Measurements from ENCODE around the gene VWDE.
"Not testable (repeated sequence)": the region's sequence is repeated elsewhere in the genome, so short reads cannot be mapped to it uniquely, and the experiment has no call there.

The VWDE gene

DNA sequence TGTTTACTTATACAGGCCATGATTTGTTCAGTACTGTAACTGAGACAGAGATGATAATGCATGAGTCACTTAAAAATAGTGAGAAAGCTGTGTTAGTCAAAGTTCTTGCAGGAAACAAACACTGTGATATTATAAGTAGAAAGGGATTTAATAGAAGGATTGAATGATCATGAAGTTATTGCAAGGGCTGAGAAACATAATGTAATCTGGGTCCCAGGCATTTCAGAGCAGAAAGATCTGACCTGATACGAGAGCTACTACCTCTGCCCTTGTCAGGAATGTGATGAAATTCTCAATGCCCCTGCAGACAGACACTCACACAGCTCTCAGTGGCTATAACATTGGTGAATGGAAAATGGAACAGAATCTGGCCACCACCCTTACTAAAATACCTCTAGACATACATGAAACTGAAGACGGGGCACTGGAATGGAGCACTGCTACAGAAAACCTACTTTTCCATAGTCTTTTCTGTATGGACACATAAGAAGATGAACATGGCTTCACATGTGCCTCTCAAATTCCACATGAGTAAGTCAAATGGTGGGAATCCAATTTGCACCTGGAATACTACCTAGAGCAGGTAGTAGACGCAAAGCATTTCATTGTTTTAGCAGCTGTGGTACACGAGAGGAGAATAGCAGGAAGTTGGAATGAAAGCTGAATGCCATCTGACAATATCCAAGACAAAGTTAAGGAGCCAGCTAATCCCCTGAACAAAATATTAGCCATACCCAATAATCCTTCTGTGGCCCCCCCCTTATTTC lies 19.1 kb upstream of the VWDE start:
- DNase-seq = no peak
- TF ChIP-seq GATA1 (IDR thresholded peaks at IDR 0.05; ENCODE audit: low read depth, low read length) = no peak
- no peak for TF ChIP-seq POLR2A (IDR thresholded peaks at IDR 0.05; ENCODE audit: low read length)

DNA sequence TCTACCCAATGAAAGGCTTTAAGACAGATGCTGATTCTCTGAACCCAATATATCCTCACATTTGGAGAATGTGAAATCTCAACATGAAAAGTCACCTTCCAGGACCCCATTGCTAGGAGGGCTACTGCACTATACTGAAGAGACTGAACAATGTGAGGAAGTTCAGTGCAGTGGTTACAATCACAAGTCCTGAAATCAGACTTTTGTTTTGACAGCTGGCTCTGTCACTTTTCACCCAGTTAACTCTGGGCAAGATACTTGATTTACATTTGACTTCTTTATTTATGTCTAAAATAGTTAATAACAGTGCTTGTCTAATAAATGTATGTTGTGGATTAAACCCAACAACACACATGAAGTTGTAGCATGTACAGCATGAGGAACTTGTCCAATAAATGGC lies 14.8 kb upstream of the VWDE start:
- no peak for DNase-seq
- TF ChIP-seq POLR2A (IDR thresholded peaks at IDR 0.05; ENCODE audit: low read length) (no peak), GATA1 (IDR thresholded peaks at IDR 0.05; ENCODE audit: low read depth, low read length) (no peak)

DNA sequence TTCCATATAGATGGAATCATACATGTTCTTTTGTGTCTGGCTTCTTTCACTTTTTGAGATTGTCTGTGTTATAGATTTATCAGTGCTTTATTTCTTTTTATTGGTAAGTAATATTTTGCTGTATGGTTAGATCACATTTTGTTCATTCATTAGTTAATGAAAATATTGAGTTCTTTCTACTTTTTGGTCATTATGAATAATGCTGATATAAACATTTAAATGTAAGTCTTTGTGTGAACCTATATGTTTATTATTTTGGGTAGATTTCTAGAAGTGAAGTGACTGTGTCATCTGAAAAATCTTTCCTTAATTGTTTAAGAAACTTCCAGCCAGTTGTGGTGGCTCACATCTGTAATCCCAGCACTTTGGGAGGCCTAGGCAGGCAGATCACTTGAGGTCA lies 11.4 kb upstream of the VWDE start:
- DNase-seq = no peak
- TF ChIP-seq POLR2A (IDR thresholded peaks at IDR 0.05; ENCODE audit: low read length) = no peak
- no peak for TF ChIP-seq GATA1 (IDR thresholded peaks at IDR 0.05; ENCODE audit: low read depth, low read length)

DNA sequence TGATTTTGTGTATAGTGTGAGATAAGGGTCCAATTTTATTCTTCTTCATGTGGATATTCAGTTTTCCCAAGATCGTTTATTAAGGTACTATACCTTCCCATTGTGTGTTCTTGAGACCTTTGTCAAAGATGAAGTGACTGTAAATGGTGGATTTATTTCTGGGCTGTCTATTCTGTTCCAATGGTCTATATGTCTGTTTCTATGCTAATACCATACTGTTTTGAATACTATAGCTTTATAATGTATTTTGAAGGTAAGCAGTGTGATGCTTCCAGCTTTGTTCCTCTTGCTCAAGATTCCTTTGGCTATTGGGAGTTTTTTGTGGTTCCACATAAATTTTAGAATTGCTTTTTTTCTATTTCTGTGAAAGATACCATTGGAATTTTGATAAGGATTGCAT lies 8.7 kb upstream of the VWDE start:
- TF ChIP-seq GATA1 (IDR thresholded peaks at IDR 0.05; ENCODE audit: low read depth, low read length) = no peak
- no peak for TF ChIP-seq POLR2A (IDR thresholded peaks at IDR 0.05; ENCODE audit: low read length)
- DNase-seq = no peak

DNA sequence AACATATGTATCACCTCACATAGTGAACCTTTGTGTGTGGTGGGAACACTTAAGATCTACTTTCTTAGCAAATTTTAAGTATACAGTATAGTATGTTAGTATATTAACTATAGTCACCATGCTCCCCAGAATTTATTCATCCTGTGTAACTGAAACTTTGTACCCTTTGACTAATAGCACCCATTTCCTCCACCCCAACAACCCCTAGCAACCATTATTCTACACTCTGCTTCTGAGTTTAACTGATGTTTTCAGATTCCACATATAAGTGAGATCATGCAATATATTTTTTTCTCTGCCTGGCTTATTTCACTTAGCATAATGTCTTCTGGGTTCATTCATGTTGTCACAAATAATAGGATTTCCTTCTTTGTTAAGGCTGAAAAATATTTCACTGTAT lies 6.9 kb upstream of the VWDE start:
- TF ChIP-seq POLR2A (IDR thresholded peaks at IDR 0.05; ENCODE audit: low read length) (no peak), GATA1 (IDR thresholded peaks at IDR 0.05; ENCODE audit: low read depth, low read length) (no peak)

GRCh38 chr7:12409097-12409711 lies 5.5 kb upstream of the VWDE start:
- DNase-seq = no peak
- no peak for TF ChIP-seq GATA1 (IDR thresholded peaks at IDR 0.05; ENCODE audit: low read depth, low read length)
- no peak for TF ChIP-seq POLR2A (IDR thresholded peaks at IDR 0.05; ENCODE audit: low read length)

More for the DNA sequence above, 6.9 kb upstream of the VWDE start:
- DNase-seq = no peak

DNA sequence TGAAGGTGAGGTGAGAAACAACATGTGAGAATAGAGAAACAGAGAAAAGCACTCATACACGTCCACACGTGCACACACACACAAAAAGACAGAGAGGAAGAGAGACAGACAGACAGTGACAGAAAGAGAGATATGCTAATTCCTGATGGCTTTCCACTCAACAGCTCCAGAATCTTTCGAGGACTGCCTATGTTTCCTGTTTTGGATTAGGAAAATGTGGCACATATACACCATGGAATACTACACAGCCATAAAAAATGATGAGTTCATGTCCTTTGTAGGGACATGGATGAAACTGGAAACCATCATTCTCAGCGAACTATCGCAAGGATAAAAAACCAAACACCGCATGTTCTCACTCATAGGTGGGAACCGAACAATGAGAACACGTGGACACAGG lies 4.0 kb upstream of the VWDE start:
- not testable (repeated sequence) for DNase-seq

DNA sequence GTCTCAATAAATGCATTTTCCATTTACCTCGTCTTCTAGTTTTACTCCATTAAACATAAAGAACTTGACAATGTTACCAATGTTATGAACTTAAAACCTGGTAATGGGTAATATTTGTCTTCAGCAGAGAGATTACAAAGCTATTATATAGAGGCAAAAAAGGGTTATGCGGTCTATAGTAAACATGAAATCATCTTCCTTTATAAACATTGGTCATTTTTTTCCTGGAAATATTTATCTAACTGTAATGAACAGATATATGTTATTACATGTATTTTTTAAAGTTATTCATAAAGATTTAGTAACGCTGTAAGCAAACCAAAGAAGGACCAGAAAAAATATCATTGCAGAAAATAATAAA lies 1.3 kb downstream of the VWDE start:
- no peak for DNase-seq
- TF ChIP-seq GATA1 (IDR thresholded peaks at IDR 0.05; ENCODE audit: low read depth, low read length) = no peak
- no peak for TF ChIP-seq POLR2A (IDR thresholded peaks at IDR 0.05; ENCODE audit: low read length)

GRCh38 chr7:12401538-12402364 lies 1.9 kb downstream of the VWDE start:
- TF ChIP-seq POLR2A (IDR thresholded peaks at IDR 0.05; ENCODE audit: low read length) = no peak
- no peak for TF ChIP-seq GATA1 (IDR thresholded peaks at IDR 0.05; ENCODE audit: low read depth, low read length)
- DNase-seq = no peak

- no peak for DNase-seq
- TF ChIP-seq GATA1 (IDR thresholded peaks at IDR 0.05; ENCODE audit: low read depth, low read length) (no peak), POLR2A (IDR thresholded peaks at IDR 0.05; ENCODE audit: low read length) (no peak)
Measured at GRCh38 chr7:12398186-12398585, 5.5 kb downstream of the VWDE start.

DNA sequence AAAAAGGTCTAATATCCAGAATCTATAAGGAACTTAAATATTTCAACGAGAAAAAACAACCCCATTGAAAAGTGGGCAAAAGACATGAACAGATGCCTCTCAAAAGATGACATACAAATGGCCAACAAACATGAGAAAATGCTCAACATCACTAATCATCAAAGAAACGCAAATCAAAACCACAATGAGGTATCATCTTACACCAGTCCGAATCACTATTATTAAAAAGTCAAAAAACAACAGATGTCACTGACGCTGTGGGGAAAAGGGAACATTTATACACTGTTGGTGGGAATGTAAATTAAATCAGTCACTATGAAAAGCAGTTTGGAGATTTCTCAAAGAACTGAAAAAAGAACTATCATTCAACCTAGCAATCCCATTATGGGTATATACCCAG lies 6.0 kb downstream of the VWDE start:
- DNase-seq = no peak
- TF ChIP-seq POLR2A (IDR thresholded peaks at IDR 0.05; ENCODE audit: low read length) (no peak), GATA1 (IDR thresholded peaks at IDR 0.05; ENCODE audit: low read depth, low read length) (no peak)

GRCh38 chr7:12396670-12397069 lies 7.0 kb downstream of the VWDE start:
- not testable (repeated sequence) for DNase-seq

- TF ChIP-seq POLR2A (IDR thresholded peaks at IDR 0.05; ENCODE audit: low read length) (no peak), GATA1 (IDR thresholded peaks at IDR 0.05; ENCODE audit: low read depth, low read length) (no peak)
Measured at GRCh38 chr7:12391922-12392615, 11.6 kb downstream of the VWDE start.

DNA sequence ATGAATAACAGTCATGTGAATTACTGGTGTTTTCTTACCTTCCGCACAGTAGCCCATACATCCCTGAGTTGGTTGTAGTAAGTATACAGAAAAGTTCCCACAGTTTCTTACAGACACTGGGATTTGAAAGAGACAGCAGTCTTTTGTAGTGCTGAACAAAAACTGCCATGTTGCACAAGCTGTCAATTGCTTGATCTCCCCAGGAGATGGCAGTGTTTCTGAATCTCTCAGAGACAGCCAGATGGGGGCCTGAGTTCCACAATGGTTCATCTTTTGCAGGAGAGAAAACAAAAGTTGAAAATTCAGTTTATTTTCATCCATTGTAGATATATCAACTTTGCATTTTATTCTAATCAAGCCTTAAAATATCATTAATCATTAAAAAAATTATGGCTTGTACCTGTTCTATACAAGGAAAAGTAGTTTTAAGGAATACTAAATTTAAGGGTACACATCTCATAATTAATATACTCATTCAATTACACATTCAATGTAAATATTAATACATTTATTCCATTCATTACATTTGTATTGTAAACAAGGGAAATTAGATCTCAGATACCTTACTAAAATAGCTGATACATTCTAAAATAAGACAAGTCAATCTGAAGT lies 14.5 kb downstream of the VWDE start:
- TF ChIP-seq POLR2A (IDR thresholded peaks at IDR 0.05; ENCODE audit: low read length) = no peak
- no peak for TF ChIP-seq GATA1 (IDR thresholded peaks at IDR 0.05; ENCODE audit: low read depth, low read length)
- peak; percentile 46 to 61 for DNase-seq

More at GRCh38 chr7:12391922-12392615, 11.6 kb downstream of the VWDE start:
- no peak for DNase-seq
